Head of caudate nucleus (tissue), 42 donors: ENCODE data around the gene BDKRB1.

Experiments
- DNase-seq, 42 donors: peaks; one replicate each; pipeline versions ENCODE4 v3.0.0 to v3.0.0-alpha.2; 2020 to 2021; ENCODE audit warnings: mixed read lengths in 7 of 42
- intact Hi-C: fragments of 100-400 bp; cut with DNase I; formaldehyde crosslinking; loops from one replicate; pipeline ENCODE4 v1.15.0; 2022

BDKRB1 gene

DNA sequence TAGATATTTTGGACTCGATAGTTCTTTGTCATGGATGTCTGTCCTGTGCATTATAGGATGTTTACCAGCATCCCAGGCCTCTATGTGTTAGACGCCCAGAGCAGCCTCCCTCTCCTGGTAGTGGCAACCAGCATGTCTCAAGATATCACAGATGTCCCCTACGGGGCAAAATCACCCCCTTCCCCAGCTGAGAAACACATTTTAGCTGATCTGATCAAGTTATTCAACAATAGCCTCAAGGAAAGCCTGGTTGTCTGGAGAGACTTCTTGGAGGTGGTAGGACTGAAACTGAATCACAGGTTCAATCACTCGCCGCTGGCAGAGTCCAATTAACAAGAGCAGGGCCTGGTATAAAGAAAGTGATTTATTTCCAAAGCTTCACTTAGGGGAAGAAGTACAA lies 17.6 kb downstream of the BDKRB1 start:
- intact Hi-C loops = no loop called here
- DNase-seq = no peak

- no peak for DNase-seq
- intact Hi-C loops = no loop called here
These were observed 18.1 kb downstream of the BDKRB1 start for GRCh38 chr14:96274122-96274521.

DNA sequence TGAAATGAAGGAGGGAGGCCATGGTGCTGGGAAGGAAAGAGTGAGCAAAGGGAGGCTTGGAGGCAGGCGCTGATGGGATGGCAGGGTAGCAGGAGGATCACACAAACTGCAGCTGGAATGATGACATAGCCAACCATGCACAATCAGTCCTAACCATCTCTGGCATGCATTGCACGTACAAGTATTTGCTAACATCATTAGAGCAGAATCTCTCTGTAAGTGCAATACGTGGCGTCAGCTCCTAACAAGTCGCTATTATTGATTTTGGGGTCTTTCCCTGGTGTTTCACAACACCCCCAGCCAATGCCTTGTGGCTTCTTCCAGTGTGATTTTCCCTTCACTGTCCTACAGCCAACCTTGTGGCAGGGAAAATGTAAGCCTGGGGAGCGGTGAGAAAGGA lies 18.5 kb downstream of the BDKRB1 start:
- peak in 31 of 42 donors; percentile 8 to 82 (median 53) for DNase-seq
- intact Hi-C loops = no loop called here

DNA sequence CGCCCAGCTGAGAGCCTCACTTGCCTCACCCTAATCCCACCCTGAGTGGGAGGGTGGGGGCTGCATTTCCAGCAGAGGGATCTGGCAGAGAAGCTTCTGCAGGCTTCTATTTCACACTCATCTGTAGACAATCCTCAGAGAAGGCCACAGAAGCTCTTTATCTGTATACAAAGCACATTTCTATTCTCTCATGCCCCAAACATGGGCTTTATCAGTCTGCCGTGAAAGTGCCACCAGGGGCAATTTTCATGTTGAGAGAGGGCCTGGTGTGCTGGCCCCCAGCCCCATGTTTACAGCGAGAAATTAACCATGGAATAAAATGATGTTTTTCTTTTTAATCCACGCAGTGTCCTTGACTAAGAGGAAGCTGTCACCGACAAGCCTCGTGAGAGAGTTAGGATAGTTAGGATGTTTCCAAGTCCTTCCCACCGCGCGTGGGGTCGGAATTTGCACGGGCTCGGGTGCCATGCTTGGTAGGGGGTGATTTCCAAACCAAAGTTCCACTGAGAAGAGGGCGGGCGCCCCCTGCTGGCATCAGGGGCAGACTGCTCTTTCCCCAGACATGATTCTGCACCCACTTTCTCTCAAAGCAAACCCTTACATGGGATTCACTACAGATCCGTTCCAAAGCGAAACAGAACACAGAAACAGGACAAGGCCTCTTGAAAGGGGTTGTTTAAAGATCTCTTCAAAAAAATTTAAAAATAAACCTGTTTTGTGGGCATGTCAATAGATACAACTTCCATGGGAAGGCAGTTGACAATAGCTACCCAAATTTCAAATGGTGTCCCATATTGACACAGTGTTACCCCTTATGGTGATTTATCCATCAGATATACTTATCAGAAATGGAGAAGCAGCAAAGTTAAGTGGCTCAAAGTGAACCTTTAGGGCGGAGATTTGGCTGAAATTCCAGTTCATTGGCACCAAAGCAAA lies 19.4 kb downstream of the BDKRB1 start:
- intact Hi-C loops = loop anchor here (5.0 kb wide), 2 partner anchors 173 to 273 kb away; no protein-coding TSS in a partner anchor
- DNase-seq = peak; percentile 70 to 96 (median 88)

- intact Hi-C loops = loop anchor here (5.0 kb wide), 2 partner anchors 176 to 276 kb away; no protein-coding TSS in a partner anchor
These were observed 21.9 kb downstream of the BDKRB1 start for GRCh38 chr14:96277890-96278289.

DNA sequence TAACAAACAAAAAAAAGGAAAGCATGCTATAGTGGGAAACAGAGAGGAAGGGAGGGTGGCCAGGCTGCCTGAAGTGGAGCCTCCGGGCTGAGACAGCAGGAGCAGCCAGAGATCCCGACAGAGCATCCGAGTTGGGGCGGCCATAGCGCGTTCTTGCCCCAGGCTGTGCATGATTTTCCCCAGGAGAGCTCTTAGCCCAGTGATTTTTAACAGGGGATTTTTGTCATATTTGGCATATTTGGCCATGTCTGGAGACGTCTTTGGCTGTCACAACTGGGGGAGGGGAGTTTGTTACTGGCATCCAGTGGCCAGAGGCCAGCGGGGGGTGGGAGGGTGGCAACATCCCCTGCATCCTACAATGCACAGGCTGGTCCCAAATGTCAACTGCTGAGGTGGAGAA lies 23.6 kb downstream of the BDKRB1 start:
- intact Hi-C loops = loop anchor here (5.0 kb wide), 2 partner anchors 177 to 277 kb away; no protein-coding TSS in a partner anchor
- no peak for DNase-seq

More at GRCh38 chr14:96277890-96278289, 21.9 kb downstream of the BDKRB1 start:
- no peak for DNase-seq

DNA sequence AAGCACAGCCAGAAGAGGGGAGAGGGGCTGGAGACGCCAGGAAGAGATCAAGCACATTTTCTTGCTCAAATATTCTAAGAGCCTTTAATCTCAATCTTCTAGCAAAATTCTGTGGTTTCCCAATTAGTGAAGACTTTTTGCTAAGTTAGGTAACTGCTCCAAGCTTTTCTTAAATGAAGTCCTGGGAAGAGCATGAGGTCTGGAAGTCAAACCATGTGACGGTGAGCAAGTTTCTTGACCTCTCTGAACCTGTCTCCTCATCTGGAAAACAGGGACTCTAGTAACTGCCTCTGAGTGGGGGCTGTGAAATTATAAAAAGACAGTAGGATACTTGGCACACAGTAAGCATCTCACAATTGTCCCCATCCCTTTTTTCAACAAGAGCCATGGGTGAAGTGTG lies 24.1 kb downstream of the BDKRB1 start:
- DNase-seq = no peak
- intact Hi-C loops = no loop called here

- peak in 1 of 42 donors; percentile 19 for DNase-seq
These were observed 25.5 kb downstream of the BDKRB1 start for GRCh38 chr14:96281486-96281885.

DNA sequence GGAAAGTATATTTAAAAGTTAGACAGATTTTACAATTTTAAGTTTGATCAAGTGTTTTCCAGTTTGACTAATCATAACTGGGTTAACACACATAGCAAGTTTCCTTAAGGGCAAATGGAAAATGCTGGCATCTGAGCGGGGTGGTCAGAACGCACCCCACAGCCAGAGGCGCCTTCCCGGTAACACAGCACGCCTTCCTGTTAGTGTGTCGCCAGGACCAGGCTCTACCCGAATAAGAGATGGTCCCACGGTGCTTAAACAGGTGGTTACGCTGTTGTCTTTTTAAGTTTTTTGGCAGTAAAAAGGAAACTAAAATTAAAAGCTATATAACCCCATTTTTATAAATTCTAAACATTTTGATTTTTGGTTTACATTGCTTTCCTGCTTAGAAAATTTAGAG lies 28.0 kb downstream of the BDKRB1 start:
- DNase-seq = no peak
- intact Hi-C loops = no loop called here

More at GRCh38 chr14:96281486-96281885, 25.5 kb downstream of the BDKRB1 start:
- intact Hi-C loops = no loop called here

GRCh38 chr14:96284430-96284829 lies 28.4 kb downstream of the BDKRB1 start:
- intact Hi-C loops = no loop called here
- DNase-seq = no peak

GRCh38 chr14:96285667-96286066 lies 29.7 kb downstream of the BDKRB1 start:
- no peak for DNase-seq
- intact Hi-C loops = no loop called here

GRCh38 chr14:96286251-96286650 lies 30.2 kb downstream of the BDKRB1 start:
- no peak for DNase-seq
- intact Hi-C loops = no loop called here

DNA sequence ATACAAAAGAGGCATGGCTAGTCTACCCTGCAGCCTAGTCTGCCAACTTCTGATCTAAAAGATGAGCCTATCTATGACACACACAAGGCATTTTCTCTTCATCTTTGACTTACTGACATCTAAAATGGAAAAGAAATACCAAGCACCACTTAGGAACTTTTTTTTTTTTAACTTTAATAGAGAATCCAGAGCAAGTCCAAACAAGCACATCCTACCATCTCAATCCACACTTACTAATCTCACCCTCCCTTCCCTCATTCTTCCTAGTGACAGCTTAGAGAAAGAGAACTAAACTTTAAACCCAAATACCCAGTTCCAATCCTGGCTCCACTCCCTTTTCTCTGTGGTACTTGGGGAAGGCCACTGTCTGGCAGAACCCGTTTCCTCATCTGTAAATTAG lies 31.8 kb downstream of the BDKRB1 start:
- intact Hi-C loops = no loop called here
- no peak for DNase-seq

GRCh38 chr14:96294246-96294645 lies 38.2 kb downstream of the BDKRB1 start:
- no peak for DNase-seq

GRCh38 chr14:96297000-96297399 lies 41.0 kb downstream of the BDKRB1 start:
- no peak for DNase-seq
- intact Hi-C loops = loop anchor here (5.0 kb wide), 1 partner anchor 130 kb away; no protein-coding TSS in a partner anchor

More at GRCh38 chr14:96294246-96294645, 38.2 kb downstream of the BDKRB1 start:
- intact Hi-C loops = no loop called here

DNA sequence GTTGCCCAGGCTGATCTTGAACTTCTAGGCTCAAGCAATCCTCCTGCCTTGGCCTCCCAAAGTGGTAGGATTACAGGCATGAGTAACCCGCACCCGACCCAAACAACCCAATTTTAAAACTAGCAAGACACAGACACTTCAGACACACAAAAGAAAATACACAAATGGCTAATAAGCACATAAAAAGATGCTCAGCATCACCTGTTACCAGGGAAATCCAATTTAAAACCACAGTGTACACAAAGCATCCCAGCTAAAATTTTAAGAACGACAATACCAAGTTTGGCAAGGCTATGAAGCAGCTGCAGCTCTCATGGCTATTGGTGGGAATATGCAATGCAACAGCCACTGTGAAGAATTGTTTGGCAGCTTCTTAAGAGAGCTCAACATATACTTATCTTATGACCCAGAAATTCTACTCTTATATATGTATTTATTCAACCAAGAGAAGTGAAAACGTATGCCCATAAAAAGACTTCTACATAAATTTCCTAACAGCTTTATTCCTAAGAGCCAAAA lies 42.0 kb downstream of the BDKRB1 start:
- intact Hi-C loops = loop anchor here (5.0 kb wide), 1 partner anchor 129 kb away; no protein-coding TSS in a partner anchor

GRCh38 chr14:96299441-96299840 lies 43.4 kb downstream of the BDKRB1 start:
- DNase-seq = peak in 7 of 42 donors; percentile 9 to 60 (median 21)
- intact Hi-C loops = loop anchor here (5.0 kb wide), 1 partner anchor 128 kb away; no protein-coding TSS in a partner anchor

More for the DNA sequence above, 42.0 kb downstream of the BDKRB1 start:
- no peak for DNase-seq

DNA sequence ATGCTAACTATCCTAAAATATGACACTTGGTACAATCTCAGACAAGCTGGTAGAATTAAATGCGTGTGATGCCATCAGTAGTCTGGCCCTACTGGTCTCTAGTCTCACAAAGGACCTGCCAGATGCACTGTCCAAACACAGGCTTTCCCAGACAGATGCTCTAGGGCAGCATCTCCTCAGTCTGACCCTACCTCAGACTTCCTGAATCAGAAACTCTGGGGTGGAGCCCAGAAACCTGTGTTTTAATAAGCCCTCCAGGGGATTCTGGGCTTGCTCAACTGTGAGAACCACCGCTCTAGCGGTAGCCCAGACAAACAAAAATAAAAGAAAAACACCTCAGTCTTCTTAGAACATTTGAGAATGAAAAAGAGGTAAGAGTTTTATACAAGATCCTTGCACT lies 48.0 kb downstream of the BDKRB1 start:
- DNase-seq = no peak
- intact Hi-C loops = no loop called here

- intact Hi-C loops = no loop called here
- no peak for DNase-seq
These were observed 48.9 kb downstream of the BDKRB1 start for GRCh38 chr14:96304956-96305355.

DNA sequence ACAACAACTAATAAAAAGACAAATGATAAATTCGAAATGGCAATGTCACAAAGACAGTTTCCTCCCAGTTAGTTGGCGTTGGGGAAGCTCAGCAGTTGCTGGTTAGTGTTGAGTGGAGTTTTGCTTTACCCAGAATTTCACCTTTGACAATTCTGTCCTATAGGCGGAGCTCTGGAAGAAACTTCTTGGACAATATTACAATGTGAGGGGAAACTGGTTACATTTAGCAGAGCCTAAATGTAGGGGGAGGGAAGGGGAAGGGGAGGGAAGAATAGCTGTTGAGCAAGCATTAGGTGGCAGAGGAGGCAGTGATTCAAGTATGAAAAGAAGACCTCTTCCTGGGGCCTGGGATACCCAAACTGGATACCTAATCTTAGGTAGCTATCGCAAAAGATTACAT lies 51.4 kb downstream of the BDKRB1 start:
- intact Hi-C loops = no loop called here
- DNase-seq = no peak
